ENCODE results near the gene USF3. TPM values are rescaled to one million over a fixed set of nuclear protein-coding genes. Genes with fewer than 3 reads are reported as not detected.

Gene USF3
- total RNA-seq, 1 donor from 2014 or later = 11.3 TPM

DNA sequence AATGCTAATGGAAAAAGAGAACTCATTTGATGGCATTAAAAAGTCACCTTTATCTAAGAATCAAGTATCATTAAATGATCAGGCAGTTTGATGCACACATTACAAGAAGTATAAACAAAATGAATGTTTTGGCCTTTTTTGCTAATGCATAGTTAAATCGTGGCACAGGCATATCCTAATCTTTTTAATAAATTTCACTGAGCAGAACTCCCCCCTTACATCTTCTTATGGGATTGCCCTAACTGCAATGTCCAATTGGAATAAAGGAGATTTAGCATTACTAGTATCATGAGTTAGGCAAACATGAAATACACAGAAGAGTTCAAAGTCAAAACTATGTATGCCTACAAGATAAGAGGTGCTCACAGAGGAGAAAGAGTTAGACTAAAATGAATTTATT is 32.7 kb downstream of the USF3 start:
- TF ChIP-seq, protein P1, sequence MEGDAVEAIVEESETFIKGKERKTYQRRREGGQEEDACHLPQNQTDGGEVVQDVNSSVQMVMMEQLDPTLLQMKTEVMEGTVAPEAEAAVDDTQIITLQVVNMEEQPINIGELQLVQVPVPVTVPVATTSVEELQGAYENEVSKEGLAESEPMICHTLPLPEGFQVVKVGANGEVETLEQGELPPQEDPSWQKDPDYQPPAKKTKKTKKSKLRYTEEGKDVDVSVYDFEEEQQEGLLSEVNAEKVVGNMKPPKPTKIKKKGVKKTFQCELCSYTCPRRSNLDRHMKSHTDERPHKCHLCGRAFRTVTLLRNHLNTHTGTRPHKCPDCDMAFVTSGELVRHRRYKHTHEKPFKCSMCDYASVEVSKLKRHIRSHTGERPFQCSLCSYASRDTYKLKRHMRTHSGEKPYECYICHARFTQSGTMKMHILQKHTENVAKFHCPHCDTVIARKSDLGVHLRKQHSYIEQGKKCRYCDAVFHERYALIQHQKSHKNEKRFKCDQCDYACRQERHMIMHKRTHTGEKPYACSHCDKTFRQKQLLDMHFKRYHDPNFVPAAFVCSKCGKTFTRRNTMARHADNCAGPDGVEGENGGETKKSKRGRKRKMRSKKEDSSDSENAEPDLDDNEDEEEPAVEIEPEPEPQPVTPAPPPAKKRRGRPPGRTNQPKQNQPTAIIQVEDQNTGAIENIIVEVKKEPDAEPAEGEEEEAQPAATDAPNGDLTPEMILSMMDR (IDR thresholded peaks at IDR 0.05; ENCODE audit: insufficient read depth, low read length, poor library complexity, severe bottlenecking) = no peak
- no peaks in the 10 kb centered on the region for H3K36me3 ChIP-seq (ENCODE audit: control insufficient read depth, insufficient read depth, low read length)

DNA sequence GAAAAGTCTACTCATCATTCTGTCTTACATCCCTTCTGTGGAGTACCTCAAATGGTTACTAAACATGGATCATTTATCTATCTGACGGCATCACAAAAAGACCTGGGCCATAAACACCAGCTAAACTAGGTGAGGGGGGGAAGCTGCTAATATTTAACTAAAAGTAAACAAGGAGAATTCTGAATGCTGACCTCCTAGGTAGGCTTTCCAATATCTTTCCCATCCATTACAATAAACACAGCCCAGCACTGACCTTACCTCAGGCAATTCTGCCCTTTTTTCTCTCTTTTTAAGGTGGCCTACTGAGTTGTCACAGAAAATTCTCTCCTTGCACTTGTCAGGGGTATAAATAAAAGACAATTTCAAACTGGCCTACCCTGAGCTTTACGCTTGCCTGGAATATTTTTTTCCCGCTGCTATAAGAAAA is 33.1 kb downstream of the USF3 start:
- TF ChIP-seq, protein P1 (IDR thresholded peaks at IDR 0.05; ENCODE audit: insufficient read depth, low read length, poor library complexity, severe bottlenecking) = no peak
- no peaks in the 10 kb centered on the region for H3K27me3 ChIP-seq (ENCODE audit: control insufficient read depth, insufficient read depth, low read length)
- no peaks in the 10 kb centered on the region for H3K36me3 ChIP-seq (ENCODE audit: control insufficient read depth, insufficient read depth, low read length)
- no peak for DNase-seq (ENCODE audit: low read depth)
- no peak overlapping the region for H3K4me3 ChIP-seq (ENCODE audit: low read depth, low read length)

More for the DNA sequence above, 32.7 kb downstream of the USF3 start:
- Histone ChIP-seq H3K4me3 (ENCODE audit: low read depth, low read length) (no peak overlapping the region), H3K27me3 (ENCODE audit: control insufficient read depth, insufficient read depth, low read length) (no peaks in the 10 kb centered on the region)
- DNase-seq (ENCODE audit: low read depth) = no peak

DNA sequence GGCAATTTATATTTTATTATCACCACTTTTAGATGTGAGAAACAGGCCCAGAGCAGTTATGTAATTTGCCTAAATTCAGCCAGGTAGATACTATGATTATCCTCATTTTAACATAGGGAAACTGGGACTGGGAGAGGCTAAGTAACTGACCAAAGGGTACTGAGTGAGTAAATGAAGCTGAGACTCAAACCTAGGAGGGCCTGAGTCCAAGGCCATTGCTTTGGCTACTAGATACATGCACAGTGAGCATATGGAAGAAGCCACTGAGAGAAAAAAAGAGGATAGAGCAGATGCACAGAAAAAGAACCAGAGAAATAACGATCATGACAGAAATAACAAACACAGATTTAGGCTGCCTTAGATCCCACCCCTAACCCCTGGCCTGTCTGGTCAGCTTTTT is 33.6 kb downstream of the USF3 start:
- no peaks in the 10 kb centered on the region for H3K27me3 ChIP-seq (ENCODE audit: control insufficient read depth, insufficient read depth, low read length)
- H3K4me3 ChIP-seq (ENCODE audit: low read depth, low read length) = no peak overlapping the region
- DNase-seq (ENCODE audit: low read depth) = no peak
- TF ChIP-seq, protein P1 (IDR thresholded peaks at IDR 0.05; ENCODE audit: insufficient read depth, low read length, poor library complexity, severe bottlenecking) = no peak
- H3K36me3 ChIP-seq (ENCODE audit: control insufficient read depth, insufficient read depth, low read length) = no peaks in the 10 kb centered on the region

DNA sequence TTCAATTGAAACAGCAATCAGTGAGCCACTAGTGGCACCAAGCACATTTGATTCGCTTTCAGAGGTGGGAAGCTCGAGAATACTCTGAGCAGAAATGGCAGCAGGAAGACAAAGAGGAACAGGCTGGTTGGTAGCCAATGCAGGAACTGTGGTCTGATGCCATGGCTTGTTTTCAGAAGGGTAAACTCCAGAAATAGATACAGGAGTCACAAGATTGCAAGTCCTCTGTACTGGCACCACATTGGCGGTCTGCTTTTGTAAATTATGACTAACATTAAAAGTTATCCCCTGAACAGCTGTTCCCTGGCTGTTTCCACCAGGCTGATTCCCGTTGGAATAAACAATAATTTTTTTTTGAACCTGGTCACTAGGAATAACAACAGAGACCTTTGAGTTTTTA is 35.5 kb downstream of the USF3 start:
- TF ChIP-seq, protein P1 (IDR thresholded peaks at IDR 0.05; ENCODE audit: insufficient read depth, low read length, poor library complexity, severe bottlenecking) = no peak
- H3K4me3 ChIP-seq (ENCODE audit: low read depth, low read length) = no peak overlapping the region
- no peak for DNase-seq (ENCODE audit: low read depth)
- no peaks in the 10 kb centered on the region for H3K27me3 ChIP-seq (ENCODE audit: control insufficient read depth, insufficient read depth, low read length)
- no peaks in the 10 kb centered on the region for H3K36me3 ChIP-seq (ENCODE audit: control insufficient read depth, insufficient read depth, low read length)

DNA sequence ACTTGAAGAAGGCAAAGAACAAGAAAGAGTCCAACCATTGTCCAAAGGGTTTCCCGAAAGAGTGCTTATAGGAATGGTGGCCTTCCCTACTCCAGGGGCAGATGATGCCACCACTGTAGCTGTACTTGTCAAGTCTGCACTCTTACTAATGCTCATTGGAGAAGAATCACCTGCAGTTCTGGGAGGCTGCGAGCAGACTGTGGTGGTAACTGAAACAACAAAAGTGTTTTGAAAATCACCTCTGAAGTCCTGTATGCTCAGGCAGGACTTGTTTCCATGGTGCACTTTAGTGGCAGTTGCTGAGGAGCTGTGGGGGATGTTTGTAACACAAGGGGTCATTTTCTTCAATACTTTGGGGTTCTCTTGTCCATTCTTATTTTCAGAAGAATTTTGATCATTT is 36.0 kb downstream of the USF3 start:
- Histone ChIP-seq H3K4me3 (ENCODE audit: low read depth, low read length) (no peak overlapping the region), H3K27me3 (ENCODE audit: control insufficient read depth, insufficient read depth, low read length) (no peaks in the 10 kb centered on the region), H3K36me3 (ENCODE audit: control insufficient read depth, insufficient read depth, low read length) (no peaks in the 10 kb centered on the region)
- DNase-seq (ENCODE audit: low read depth) = no peak
- TF ChIP-seq, protein P1 (IDR thresholded peaks at IDR 0.05; ENCODE audit: insufficient read depth, low read length, poor library complexity, severe bottlenecking) = no peak

DNA sequence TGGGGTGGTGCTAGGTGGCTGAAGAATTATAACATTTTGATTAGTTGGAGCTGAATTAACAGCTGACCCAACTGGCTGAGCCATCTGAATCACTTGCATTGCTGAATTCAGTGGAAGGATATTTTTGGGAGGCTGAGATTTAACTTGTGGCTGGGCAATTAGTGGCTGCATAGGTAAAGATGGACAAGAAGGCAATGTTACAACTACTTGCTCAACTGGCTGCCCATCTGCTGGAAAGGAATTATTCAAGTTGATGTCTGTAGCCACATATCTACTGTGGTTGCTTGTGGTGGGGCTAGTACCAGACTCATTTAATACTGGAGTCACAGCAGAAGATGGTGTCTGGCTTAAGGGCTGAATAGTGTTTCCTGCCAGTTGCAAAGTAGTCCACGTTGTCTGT is 36.4 kb downstream of the USF3 start:
- TF ChIP-seq, protein P1 (IDR thresholded peaks at IDR 0.05; ENCODE audit: insufficient read depth, low read length, poor library complexity, severe bottlenecking) = no peak
- DNase-seq (ENCODE audit: low read depth) = no peak
- Histone ChIP-seq H3K4me3 (ENCODE audit: low read depth, low read length) (no peak overlapping the region), H3K36me3 (ENCODE audit: control insufficient read depth, insufficient read depth, low read length) (no peaks in the 10 kb centered on the region), H3K27me3 (ENCODE audit: control insufficient read depth, insufficient read depth, low read length) (no peaks in the 10 kb centered on the region)
